ENCODE data around the gene TSPAN18. TPM values are rescaled to one million over a fixed set of nuclear protein-coding genes. Genes with fewer than 3 reads are reported as not detected.

TSPAN18 gene
- total RNA-seq, 3 donors from 2014 or later = 1.0 to 2.0 (median 1.8) TPM

GRCh38 chr11:44737245-44738085 is 10.7 kb downstream of the TSPAN18 start:
- no peak for TF ChIP-seq CTCF (IDR thresholded peaks at IDR 0.05)
- no peak for TF ChIP-seq POLR2A (IDR thresholded peaks at IDR 0.05)
- TF ChIP-seq POLR2AphosphoS5 (IDR thresholded peaks at IDR 0.05) = no peak
- H3K36me3 ChIP-seq = no peaks in the 10 kb centered on the region
- no peaks in the 10 kb centered on the region for H3K9me3 ChIP-seq
- no peak overlapping the region for H3K4me3 ChIP-seq
- no peak for DNase-seq (ENCODE audit: low spot score in 2 of 2)
- peaks cover 0 to 5% of the 10 kb centered on the region in 2 donors for H3K27me3 ChIP-seq
- intact Hi-C loops (cut with DNase I; ENCODE audit: low total_unique reads) = no loop called here
- no peak overlapping the region for H3K27ac ChIP-seq
- H3K4me1 ChIP-seq = no peaks in the 10 kb centered on the region

- H3K36me3 ChIP-seq = no peaks in the 10 kb centered on the region
- H3K27ac ChIP-seq = no peak overlapping the region
- H3K9me3 ChIP-seq = no peaks in the 10 kb centered on the region
- TF ChIP-seq CTCF (IDR thresholded peaks at IDR 0.05) (no peak), POLR2AphosphoS5 (IDR thresholded peaks at IDR 0.05) (no peak), POLR2A (IDR thresholded peaks at IDR 0.05) (no peak)
- no peak overlapping the region for H3K4me3 ChIP-seq
- intact Hi-C loops (cut with DNase I; ENCODE audit: low total_unique reads) = no loop called here
- peaks cover 0 to 5% of the 10 kb centered on the region in 2 donors for H3K27me3 ChIP-seq
- no peak for DNase-seq (ENCODE audit: low spot score in 2 of 2)
- no peaks in the 10 kb centered on the region for H3K4me1 ChIP-seq
Measured at GRCh38 chr11:44738791-44739190, 12.0 kb downstream of the TSPAN18 start.

- TF ChIP-seq POLR2A (IDR thresholded peaks at IDR 0.05) (no peak), CTCF (IDR thresholded peaks at IDR 0.05) (no peak), POLR2AphosphoS5 (IDR thresholded peaks at IDR 0.05) (no peak)
- DNase-seq (ENCODE audit: low spot score in 2 of 2) = no peak
- Histone ChIP-seq H3K4me1 (no peaks in the 10 kb centered on the region), H3K4me3 (no peak overlapping the region), H3K9me3 (no peaks in the 10 kb centered on the region), H3K36me3 (no peaks in the 10 kb centered on the region), H3K27ac (no peak overlapping the region), H3K27me3 (peaks cover 0 to 5% of the 10 kb centered on the region in 2 donors)
- intact Hi-C loops (cut with DNase I; ENCODE audit: low total_unique reads) = no loop called here
Measured at GRCh38 chr11:44740967-44741366, 14.2 kb downstream of the TSPAN18 start.

- H3K4me3 ChIP-seq = no peak overlapping the region
- peaks cover 0 to 5% of the 10 kb centered on the region in 2 donors for H3K27me3 ChIP-seq
- no peak for TF ChIP-seq POLR2A (IDR thresholded peaks at IDR 0.05)
- no peak for TF ChIP-seq CTCF (IDR thresholded peaks at IDR 0.05)
- no peak for TF ChIP-seq POLR2AphosphoS5 (IDR thresholded peaks at IDR 0.05)
- H3K4me1 ChIP-seq = no peaks in the 10 kb centered on the region
- no peak overlapping the region for H3K27ac ChIP-seq
- H3K9me3 ChIP-seq = no peaks in the 10 kb centered on the region
- intact Hi-C loops (cut with DNase I; ENCODE audit: low total_unique reads) = no loop called here
- no peak for DNase-seq (ENCODE audit: low spot score in 2 of 2)
- H3K36me3 ChIP-seq = no peaks in the 10 kb centered on the region
Measured at GRCh38 chr11:44741976-44742375, 15.2 kb downstream of the TSPAN18 start.

- intact Hi-C loops (cut with DNase I; ENCODE audit: low total_unique reads) = no loop called here
- peaks cover 0 to 5% of the 10 kb centered on the region in 2 donors for H3K27me3 ChIP-seq
- no peak for DNase-seq (ENCODE audit: low spot score in 2 of 2)
- H3K9me3 ChIP-seq = no peaks in the 10 kb centered on the region
- H3K4me1 ChIP-seq = no peaks in the 10 kb centered on the region
- TF ChIP-seq POLR2A (IDR thresholded peaks at IDR 0.05) (no peak), CTCF (IDR thresholded peaks at IDR 0.05) (no peak), POLR2AphosphoS5 (IDR thresholded peaks at IDR 0.05) (no peak)
- no peak overlapping the region for H3K27ac ChIP-seq
- H3K4me3 ChIP-seq = no peak overlapping the region
- H3K36me3 ChIP-seq = no peaks in the 10 kb centered on the region
Measured at GRCh38 chr11:44742508-44743246, 15.9 kb downstream of the TSPAN18 start.

Data from breast epithelium (tissue), 4 donors.